ENCODE results near the gene NAMPT. TPM values are rescaled to one million over a fixed set of nuclear protein-coding genes. Genes with fewer than 3 reads are reported as not detected.

NAMPT gene
- total RNA-seq, 2 donors from 2014 or later, result 283 to 446 TPM

GRCh38 chr7:106199813-106200364 lies 84.9 kb downstream of the NAMPT start:
- Mint-ChIP-seq H3K27me3 (peaks cover 22 to 46% of the 10 kb centered on the region in 2 donors), H3K9me3 (no peaks in the 10 kb centered on the region), H3K27ac (no peak overlapping the region), H3K4me1 (ENCODE audit: low read depth in 2 of 2) (no peaks in the 10 kb centered on the region), H3K4me3 (no peak overlapping the region), H3K36me3 (no peaks in the 10 kb centered on the region)
- ATAC-seq (no peak), DNase-seq (ENCODE audit: low spot score) (no peak)

GRCh38 chr7:106199024-106199423 lies 85.8 kb downstream of the NAMPT start:
- Mint-ChIP-seq H3K27me3 (peaks cover 19 to 40% of the 10 kb centered on the region in 2 donors), H3K36me3 (no peaks in the 10 kb centered on the region), H3K4me1 (ENCODE audit: low read depth in 2 of 2) (no peaks in the 10 kb centered on the region), H3K9me3 (no peaks in the 10 kb centered on the region), H3K4me3 (no peak overlapping the region), H3K27ac (no peak overlapping the region)
- ATAC-seq (no peak), DNase-seq (ENCODE audit: low spot score) (no peak)

Other genes starting within 250 kb of the NAMPT start
- 10 to 100 TPM; 11.7 to 19.8 TPM for gene SYPL1, start 172.7 kb downstream of the NAMPT start, total RNA-seq

Measured in natural killer cell treated with Interleukin-12 subunit alpha and Interleukin-12 subunit beta and Interleukin-15 and Interleukin-18, amount 100 ng/mL, for 72 hours (primary cell).